H1 (cell line): ENCODE data around the gene RAI14. TPM values are rescaled to one million over a fixed set of nuclear protein-coding genes. Genes with fewer than 3 reads are reported as not detected.

Experiments used
- CTCF ChIA-PET: fragments of 300-600 bp; sonication (Branson Sonifier 250); formaldehyde crosslinking; loops from one replicate; lab custom pipeline; 2021; ENCODE audit not compliant: partially characterized antibody; lab: Charles Lee
- POLR2A ChIA-PET: fragments of 300-600 bp; sonication (Branson Sonifier 250); formaldehyde crosslinking; loops from one replicate; lab custom pipeline; 2021; ENCODE audit warnings: inconsistent platforms; ENCODE audit not compliant: partially characterized antibody; lab: Charles Lee
- DNase-seq, 2 experiments: peaks; one replicate each; pipeline versions ENCODE4 v3.0.0 to v3.0.0-alpha.2; 2010 to 2022; ENCODE audit warnings: low spot score in 2 of 2, low read depth in 1 of 2, mixed read lengths in 1 of 2
- FAIRE-seq: peaks from 2 replicates; lab custom pipeline; 2011; peaks lifted over from hg19 to GRCh38; lab: Jason Lieb, UNC
- H2AFZ ChIP-seq: 2 replicates; pipeline ENCODE4 v1.8.1; 2012; ENCODE audit warnings: low read length, inconsistent platforms
- H2AK5ac ChIP-seq: 2 replicates; pipeline ENCODE4 v1.6.1; 2013; ENCODE audit warnings: low read depth, low read length
- H2BK120ac ChIP-seq: replicated peaks from 2 replicates; pipeline ENCODE3; 2013; ENCODE audit warnings: low read depth, low read length, inconsistent platforms
- H2BK12ac ChIP-seq: 2 replicates; pipeline ENCODE4 v1.6.1; 2013; ENCODE audit warnings: low read depth, low read length
- H2BK15ac ChIP-seq: 2 replicates; pipeline ENCODE4 v1.6.1; 2013; ENCODE audit warnings: low read length
- H2BK20ac ChIP-seq: 2 replicates; pipeline ENCODE4 v1.6.1; 2013; ENCODE audit warnings: low read length
- H2BK5ac ChIP-seq: 2 replicates; pipeline ENCODE4 v1.6.1; 2013; ENCODE audit warnings: low read depth, low read length
- H3K14ac ChIP-seq: 2 replicates; pipeline ENCODE4 v1.6.1; 2013; ENCODE audit warnings: inconsistent platforms; ENCODE audit not compliant: insufficient read length
- H3K18ac ChIP-seq: 2 replicates; pipeline ENCODE4 v1.6.1; 2013; ENCODE audit warnings: low read length; ENCODE audit errors: extremely low read depth
- H3K23ac ChIP-seq: 2 replicates; pipeline ENCODE4 v1.6.1; 2013; ENCODE audit warnings: inconsistent platforms; ENCODE audit not compliant: insufficient read length
- H3K23me2 ChIP-seq: 2 replicates; pipeline ENCODE4 v1.6.1; 2013; ENCODE audit warnings: low read depth, low read length
- H3K27ac ChIP-seq: 2 replicates; pipeline ENCODE4 v1.6.1; 2011; ENCODE audit warnings: low read depth, low read length, inconsistent platforms
- H3K27me3 ChIP-seq, 4 experiments: replicated peaks in 1 of 4; 1 replicate in 1 of 4; 2 replicates in 3 of 4; pipeline versions ENCODE4 v1.6.1 to v1.8.1; 2011 to 2013; ENCODE audit warnings: low read length in 3 of 4, mild to moderate bottlenecking in 3 of 4, inconsistent platforms in 2 of 4, mixed read lengths in 2 of 4, moderate library complexity in 1 of 4; ENCODE audit not compliant: control insufficient read depth in 3 of 4, insufficient read depth in 3 of 4; ENCODE audit errors: extremely low read depth in 1 of 4
- H3K36me3 ChIP-seq, 4 experiments: 2 replicates each; pipeline versions ENCODE4 v1.6.1 to v1.8.1; 2011 to 2013; ENCODE audit warnings: mild to moderate bottlenecking in 4 of 4, low read length in 3 of 4, moderate library complexity in 2 of 4, control low read depth in 1 of 4, inconsistent platforms in 1 of 4; ENCODE audit not compliant: insufficient read depth in 4 of 4, control insufficient read depth in 2 of 4
- H3K4ac ChIP-seq: replicated peaks from 2 replicates; pipeline ENCODE3; 2013; ENCODE audit warnings: low read length, low read depth, mixed read lengths, inconsistent platforms; ENCODE audit not compliant: insufficient read length
- H3K4me1 ChIP-seq, 4 experiments: replicated peaks in 1 of 4; 1 replicate in 1 of 4; 2 replicates in 3 of 4; pipeline versions ENCODE4 v1.6.1 to v1.8.1; 2011 to 2013; ENCODE audit warnings: low read length in 3 of 4, inconsistent platforms in 2 of 4, mixed read lengths in 1 of 4; ENCODE audit not compliant: insufficient read depth in 4 of 4, control insufficient read depth in 3 of 4
- H3K4me2 ChIP-seq, 2 experiments: 2 replicates each; pipeline versions ENCODE4 v1.6.1 to v1.8.1; 2011 to 2013; ENCODE audit warnings: low read depth in 2 of 2, low read length in 2 of 2, control low read depth in 1 of 2, inconsistent platforms in 1 of 2, mild to moderate bottlenecking in 1 of 2; ENCODE audit not compliant: insufficient read depth in 1 of 2
- H3K4me3 ChIP-seq, 4 experiments: fragments of 200-600, 300-600 bp in 1 of 4; sonication (generic), shearing (Covaris generic), sonication (Bioruptor Twin) in 1 of 4; 2 replicates each; pipeline versions ENCODE4 v1.5.1 to v1.8.1; 2011 to 2016; ENCODE audit warnings: low read length in 4 of 4, low read depth in 3 of 4, control low read depth in 2 of 4, inconsistent platforms in 2 of 4, mild to moderate bottlenecking in 2 of 4, mixed read lengths in 1 of 4, moderate library complexity in 1 of 4; ENCODE audit not compliant: insufficient read depth in 2 of 4; ENCODE audit errors: extremely low read depth in 1 of 4
- H3K56ac ChIP-seq: replicated peaks from 2 replicates; pipeline ENCODE3; 2013; ENCODE audit warnings: low read depth, mild to moderate bottlenecking, mixed read lengths, low read length, inconsistent platforms; ENCODE audit not compliant: insufficient read length
- H3K79me1 ChIP-seq: 2 replicates; pipeline ENCODE4 v1.6.1; 2013; ENCODE audit warnings: low read depth, low read length, control low read depth
- H3K79me2 ChIP-seq, 2 experiments: 2 replicates each; pipeline versions ENCODE4 v1.6.1 to v1.8.1; 2012 to 2013; ENCODE audit warnings: low read length in 2 of 2, mild to moderate bottlenecking in 2 of 2, inconsistent platforms in 1 of 2; ENCODE audit not compliant: insufficient read depth in 2 of 2, control insufficient read depth in 1 of 2
- H3K9ac ChIP-seq, 4 experiments: replicated peaks in 1 of 4; 1 replicate in 1 of 4; 2 replicates in 3 of 4; pipeline versions ENCODE4 v1.6.1 to v1.8.1; 2011 to 2013; ENCODE audit warnings: low read depth in 3 of 4, low read length in 3 of 4, control low read depth in 2 of 4, mild to moderate bottlenecking in 2 of 4, moderate library complexity in 2 of 4, inconsistent platforms in 1 of 4; ENCODE audit errors: extremely low read depth in 1 of 4
- H3K9me3 ChIP-seq, 2 experiments: 2 replicates each; pipeline versions ENCODE4 v1.6.1 to v1.8.1; 2012 to 2013; ENCODE audit warnings: mild to moderate bottlenecking in 2 of 2, moderate library complexity in 2 of 2, control low read depth in 1 of 2, inconsistent platforms in 1 of 2, low read depth in 1 of 2, low read length in 1 of 2, mixed read lengths in 1 of 2; ENCODE audit not compliant: insufficient read depth in 2 of 2
- H4K20me1 ChIP-seq, 2 experiments: replicated peaks in 1 of 2; 2 replicates each; pipeline versions ENCODE3 to v1.8.1; 2011 to 2013; ENCODE audit warnings: inconsistent platforms in 2 of 2, low read length in 2 of 2, mild to moderate bottlenecking in 1 of 2; ENCODE audit not compliant: insufficient read depth in 2 of 2, control insufficient read depth in 1 of 2
- H4K5ac ChIP-seq: 2 replicates; pipeline ENCODE4 v1.6.1; 2013; ENCODE audit warnings: low read length, low read depth, mixed read lengths, inconsistent platforms; ENCODE audit not compliant: insufficient read length
- H4K8ac ChIP-seq: 2 replicates; pipeline ENCODE4 v1.8.0; 2013; ENCODE audit warnings: mild to moderate bottlenecking, moderate library complexity, low read length, inconsistent platforms; ENCODE audit not compliant: insufficient read depth; ENCODE audit errors: extremely low read depth
- H4K91ac ChIP-seq: replicated peaks from 2 replicates; pipeline ENCODE3; 2013; ENCODE audit warnings: low read length, mixed read lengths, inconsistent platforms; ENCODE audit not compliant: insufficient read length
- polyA plus RNA-seq, 7 experiments: library from polyadenylated mRNA; depleted of rRNA in 3 of 7; stranded (reverse) in 5 of 7; unstranded in 2 of 7; fragments of >200 nt in 5 of 7; fragments of 200-250 nt in 2 of 7; gene quantifications; 1 replicate in 5 of 7; 2 replicates in 1 of 7; 4 replicates in 1 of 7; pipeline versions ENCODE4 v1.2.1 to v1.2.3, GENCODE V29; 2011 to 2013; ENCODE audit warnings: missing spikeins in 2 of 7, mixed read lengths in 2 of 7
- total RNA-seq: library from RNA; stranded (reverse); fragmentation: NEBNext Ultra II Directional; extraction: Animal tissue kit (Norgen Biotek cat#: 25700); gene quantifications from 2 replicates; pipeline ENCODE4 v1.2.1, GENCODE V29; 2021

RAI14 gene
- total and polyA plus RNA-seq, 2 of the 8 experiments (the other 6 are each of a cell fraction or from before 2014, with no cell fraction given): 48.4 to 210 TPM

DNA sequence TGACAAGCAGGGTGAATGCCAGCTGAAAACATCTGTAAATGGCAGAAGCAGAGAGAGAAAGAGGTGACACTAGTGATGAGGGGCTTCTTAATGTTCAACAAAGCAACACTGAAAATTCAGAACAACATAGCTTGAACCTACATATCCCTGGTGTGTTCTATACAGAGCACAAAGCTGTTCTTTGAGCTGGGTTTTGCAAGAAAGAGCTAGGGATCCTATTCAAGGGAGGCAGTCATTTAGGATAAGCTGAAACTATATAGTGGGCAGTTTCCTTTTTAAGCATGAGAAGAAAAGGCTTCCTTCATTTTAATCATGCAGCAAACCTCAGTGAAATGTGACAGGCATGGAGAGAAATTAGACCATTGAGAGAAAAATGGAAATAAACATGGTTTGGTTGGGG, 45.6 kb upstream of the RAI14 start:
- ChIA-PET POLR2A (interaction anchor here (1.3 kb wide), 1 partner anchor 46 kb away, joined by 5 read pairs; the partner anchor contains the start of gene RAI14), CTCF (interaction anchor here (0.7 kb wide), 2 partner anchors 72 to 124 kb away, joined by 3 to 4 read pairs; no protein-coding TSS in a partner anchor)
- 0 out of 4 replicates have a peak overlapping the region, but pooled peaks of 1 of the 2 experiments have one; percentile 19 for H3K4me2 ChIP-seq

More for the DNA sequence above, 45.6 kb upstream of the RAI14 start:
- H3K23me2 ChIP-seq: 0 out of 2 replicates have a peak, but pooled peaks cover 4% of the 10 kb centered on the region
- no peak overlapping the region for H3K4me3 ChIP-seq
- H3K9me3 ChIP-seq: no peaks in the 10 kb centered on the region
- no peaks in the 10 kb centered on the region for H3K27me3 ChIP-seq
- no peak overlapping the region for H2BK15ac ChIP-seq
- H3K79me2 ChIP-seq: no peaks in the 10 kb centered on the region
- FAIRE-seq (no peak), DNase-seq (no peak)
- H3K79me1 ChIP-seq: no peaks in the 10 kb centered on the region
- H4K5ac ChIP-seq: no peak overlapping the region
- no peak overlapping the region for H3K56ac ChIP-seq
- H2AFZ ChIP-seq: no peak overlapping the region
- no peaks in the 10 kb centered on the region for H4K20me1 ChIP-seq
- no peak overlapping the region for H2BK20ac ChIP-seq
- no peak overlapping the region for H3K27ac ChIP-seq
- H2BK12ac ChIP-seq: 0 out of 2 replicates have a peak overlapping the region, but pooled peaks have one; percentile 41
- no peak overlapping the region for H3K18ac ChIP-seq
- H4K91ac ChIP-seq: no peak overlapping the region
- no peak overlapping the region for H2AK5ac ChIP-seq
- H2BK120ac ChIP-seq: no peak overlapping the region
- no peak overlapping the region for H3K23ac ChIP-seq
- H3K36me3 ChIP-seq: no peaks in the 10 kb centered on the region
- H2BK5ac ChIP-seq: no peak overlapping the region
- no peak overlapping the region for H3K9ac ChIP-seq
- no peak overlapping the region for H3K4ac ChIP-seq
- no peak overlapping the region for H3K14ac ChIP-seq
- H4K8ac ChIP-seq: no peak overlapping the region
- peaks cover 2 to 7% (median 3%) of the 10 kb centered on the region in 4 experiments; a peak in 4 of 7 replicates for H3K4me1 ChIP-seq
